ENCODE measurements around the gene SERINC5. TPM values are rescaled to one million over a fixed set of nuclear protein-coding genes. Genes with fewer than 3 reads are reported as not detected.
"Not testable (repeated sequence)": the region's sequence is repeated elsewhere in the genome, so short reads cannot be mapped to it uniquely, and the experiment has no call there.

Gene SERINC5
- total RNA-seq, 1 experiment from 2014 or later, result 5.7 TPM

DNA sequence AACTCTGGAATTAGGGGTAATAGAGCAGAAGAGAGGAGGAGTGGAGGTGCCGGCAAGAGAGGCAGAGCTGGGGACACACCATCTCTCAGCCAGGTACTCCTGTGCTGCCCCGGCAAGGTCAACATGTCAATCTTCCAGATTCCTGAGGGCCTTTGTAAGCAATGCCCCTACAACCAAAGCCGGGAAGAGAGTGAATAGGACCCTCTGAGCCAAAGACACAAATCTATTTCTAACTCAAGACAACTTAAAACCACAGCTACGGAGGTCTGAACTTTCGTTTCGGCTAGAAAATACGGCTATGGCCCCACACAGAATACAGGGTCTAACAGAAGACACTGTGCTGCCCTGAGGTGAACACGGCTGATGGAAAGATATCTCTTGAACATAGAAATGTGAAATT lies 66.6 kb downstream of the SERINC5 start:
- Histone ChIP-seq H3K4me2 (ENCODE audit: low read length) (no peak overlapping the region), H3K4me3 (ENCODE audit: low read length) (no peak overlapping the region), H2AFZ (ENCODE audit: low read length) (no peak overlapping the region), H3F3A (ENCODE audit: low read length, unreplicated experiment) (no peaks in the 10 kb centered on the region), H3K9me2 (replicated peaks; ENCODE audit: low read length) (no peaks in the 10 kb centered on the region), H3K4me1 (ENCODE audit: insufficient read depth, low read length) (peaks cover 23% of the 10 kb centered on the region), H3K9ac (ENCODE audit: low read length) (no peak overlapping the region), H3K36me3 (ENCODE audit: low read depth, low read length) (no peaks in the 10 kb centered on the region), H3K9me3 (ENCODE audit: low read length) (no peaks in the 10 kb centered on the region), H3K79me2 (ENCODE audit: low read length) (no peaks in the 10 kb centered on the region), H4K20me1 (ENCODE audit: low read length) (no peaks in the 10 kb centered on the region), H3K27ac (ENCODE audit: low read length) (no peak overlapping the region), H3K27me3 (ENCODE audit: low read length) (no peaks in the 10 kb centered on the region)
- no TSS peak for BruUV-seq (replicated peaks)
- ATAC-seq (no peak), DNase-seq (no peak)
- TF ChIP-seq EZH2phosphoT487 (IDR thresholded peaks at IDR 0.05; ENCODE audit: borderline replicate concordance, low read length) (no peak), EZH2 (IDR thresholded peaks at IDR 0.05; ENCODE audit: low read length, unreplicated experiment) (no peak)
- TF ChIP-seq, protein P1, sequence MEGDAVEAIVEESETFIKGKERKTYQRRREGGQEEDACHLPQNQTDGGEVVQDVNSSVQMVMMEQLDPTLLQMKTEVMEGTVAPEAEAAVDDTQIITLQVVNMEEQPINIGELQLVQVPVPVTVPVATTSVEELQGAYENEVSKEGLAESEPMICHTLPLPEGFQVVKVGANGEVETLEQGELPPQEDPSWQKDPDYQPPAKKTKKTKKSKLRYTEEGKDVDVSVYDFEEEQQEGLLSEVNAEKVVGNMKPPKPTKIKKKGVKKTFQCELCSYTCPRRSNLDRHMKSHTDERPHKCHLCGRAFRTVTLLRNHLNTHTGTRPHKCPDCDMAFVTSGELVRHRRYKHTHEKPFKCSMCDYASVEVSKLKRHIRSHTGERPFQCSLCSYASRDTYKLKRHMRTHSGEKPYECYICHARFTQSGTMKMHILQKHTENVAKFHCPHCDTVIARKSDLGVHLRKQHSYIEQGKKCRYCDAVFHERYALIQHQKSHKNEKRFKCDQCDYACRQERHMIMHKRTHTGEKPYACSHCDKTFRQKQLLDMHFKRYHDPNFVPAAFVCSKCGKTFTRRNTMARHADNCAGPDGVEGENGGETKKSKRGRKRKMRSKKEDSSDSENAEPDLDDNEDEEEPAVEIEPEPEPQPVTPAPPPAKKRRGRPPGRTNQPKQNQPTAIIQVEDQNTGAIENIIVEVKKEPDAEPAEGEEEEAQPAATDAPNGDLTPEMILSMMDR (conservative IDR thresholded peaks at IDR 0.05; ENCODE audit: low read depth, low read length), result no peak
- CTCF ChIA-PET, result no interaction called here
- intact Hi-C loops (cut with micrococcal nuclease), result no loop called here
- POLR2A ChIA-PET (ENCODE audit: unreplicated experiment), result no interaction called here

DNA sequence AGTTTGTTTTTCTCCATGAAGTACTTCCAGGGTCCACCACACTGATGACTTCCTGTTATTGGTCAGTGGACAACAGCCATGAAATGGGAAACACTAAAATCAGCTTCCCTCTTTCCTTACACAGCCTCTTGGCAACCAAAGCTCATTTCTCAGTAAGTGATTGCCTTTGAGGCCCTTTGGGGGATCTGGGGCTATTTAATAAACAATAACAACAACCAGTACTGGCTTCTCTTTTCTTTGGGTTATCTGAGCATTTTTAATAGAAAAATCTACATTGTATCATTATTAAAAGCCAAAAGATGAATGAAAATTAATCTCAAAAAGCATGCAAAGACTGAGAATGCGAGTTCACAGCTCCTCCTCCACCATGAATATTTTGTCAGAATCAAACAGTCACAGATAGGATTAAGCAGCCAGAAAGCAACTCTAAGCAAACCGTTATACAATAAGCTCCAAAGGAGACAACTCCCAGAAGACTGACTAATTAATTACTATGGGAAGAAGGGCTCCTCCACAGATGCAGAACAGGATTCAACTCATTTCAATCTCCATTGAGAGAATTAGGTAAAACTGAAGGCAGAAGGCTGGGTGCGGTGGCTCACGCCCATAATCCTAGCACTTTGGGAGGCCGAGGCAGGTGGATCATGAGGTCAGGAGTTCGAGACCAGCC lies 68.3 kb downstream of the SERINC5 start:
- H3K4me2 ChIP-seq (ENCODE audit: low read length), result 0 out of 2 replicates have a peak overlapping the region, but pooled peaks have one; percentile 15
- peaks cover 36% of the 10 kb centered on the region for H3K4me1 ChIP-seq (ENCODE audit: insufficient read depth, low read length)
- no peaks in the 10 kb centered on the region for H3K27me3 ChIP-seq (ENCODE audit: low read length)
- no peaks in the 10 kb centered on the region for H3F3A ChIP-seq (ENCODE audit: low read length, unreplicated experiment)
- BruUV-seq (replicated peaks), result no TSS peak
- ChIA-PET CTCF (interaction anchor here (0.6 kb wide), 1 partner anchor 68 kb away, joined by 4 read pairs; the partner anchor contains the start of gene SERINC5), POLR2A (ENCODE audit: unreplicated experiment) (no interaction called here)
- intact Hi-C loops (cut with micrococcal nuclease), result loop anchor here (2.0 kb wide), 1 partner anchor 67 kb away; no protein-coding TSS in a partner anchor
- no peaks in the 10 kb centered on the region for H3K36me3 ChIP-seq (ENCODE audit: low read depth, low read length)
- H3K9ac ChIP-seq (ENCODE audit: low read length), result no peak overlapping the region
- H3K27ac ChIP-seq (ENCODE audit: low read length), result peak overlapping the region; percentile 63
- no peak overlapping the region for H3K4me3 ChIP-seq (ENCODE audit: low read length)
- no peak overlapping the region for H2AFZ ChIP-seq (ENCODE audit: low read length)
- H4K20me1 ChIP-seq (ENCODE audit: low read length), result no peaks in the 10 kb centered on the region
- H3K9me3 ChIP-seq (ENCODE audit: low read length), result no peaks in the 10 kb centered on the region
- H3K79me2 ChIP-seq (ENCODE audit: low read length), result no peaks in the 10 kb centered on the region
- DNase-seq (no peak), ATAC-seq (no peak)
- H3K9me2 ChIP-seq (replicated peaks; ENCODE audit: low read length), result no peaks in the 10 kb centered on the region
- TF ChIP-seq EZH2phosphoT487 (IDR thresholded peaks at IDR 0.05; ENCODE audit: borderline replicate concordance, low read length), result no peak

DNA sequence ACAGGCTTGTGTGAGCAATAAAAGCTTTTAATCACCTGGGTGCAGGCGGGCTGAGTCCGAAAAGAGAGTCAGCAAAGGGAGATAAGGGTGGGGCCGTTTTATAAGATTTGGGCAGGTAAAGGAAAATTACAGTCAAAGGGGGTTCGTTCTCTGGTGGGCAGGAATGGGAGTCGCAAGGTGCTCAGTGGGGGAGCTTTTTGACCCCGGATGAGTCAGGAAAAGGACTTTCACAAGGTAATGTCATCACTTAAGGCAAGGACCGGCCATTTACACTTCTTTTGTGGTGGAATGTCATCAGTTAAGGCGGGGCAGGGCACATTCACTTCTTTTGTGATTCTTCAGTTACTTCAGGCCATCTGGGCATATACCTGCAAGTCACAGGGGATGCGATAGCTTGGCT lies 70.3 kb downstream of the SERINC5 start:
- DNase-seq; ATAC-seq; H3K9me2 ChIP-seq (replicated peaks; ENCODE audit: low read length); H4K20me1 ChIP-seq (ENCODE audit: low read length); intact Hi-C loops (cut with micrococcal nuclease); BruUV-seq (replicated peaks); H3K79me2 ChIP-seq (ENCODE audit: low read length); H2AFZ ChIP-seq (ENCODE audit: low read length); H3F3A ChIP-seq (ENCODE audit: low read length, unreplicated experiment); H3K36me3 ChIP-seq (ENCODE audit: low read depth, low read length); H3K4me2 ChIP-seq (ENCODE audit: low read length); H3K4me3 ChIP-seq (ENCODE audit: low read length); H3K9me3 ChIP-seq (ENCODE audit: low read length); CTCF ChIA-PET; POLR2A ChIA-PET (ENCODE audit: unreplicated experiment); H3K27me3 ChIP-seq (ENCODE audit: low read length); H3K9ac ChIP-seq (ENCODE audit: low read length): not testable (repeated sequence)
- Histone ChIP-seq H3K4me1 (ENCODE audit: insufficient read depth, low read length) (peaks cover 50% of the 10 kb centered on the region), H3K27ac (ENCODE audit: low read length) (peak overlapping the region; percentile 63)
